Measurements from ENCODE around the gene ME1.

GRCh38 chr6:83417880-83418663, 12.8 kb downstream of the ME1 start:
- TF ChIP-seq EZH2phosphoT487 (IDR thresholded peaks at IDR 0.05; ENCODE audit: insufficient read depth, low read depth) (no peak), EZH2 (IDR thresholded peaks at IDR 0.05; ENCODE audit: insufficient read depth, poor library complexity, severe bottlenecking) (no peak)

All from GM23248 (cell line).